ENCODE measurements around the gene FMR1. TPM values are rescaled to one million over a fixed set of nuclear protein-coding genes. Genes with fewer than 3 reads are reported as not detected.

Gene FMR1
- total RNA-seq, 1 donor from 2014 or later, result 108 TPM

DNA sequence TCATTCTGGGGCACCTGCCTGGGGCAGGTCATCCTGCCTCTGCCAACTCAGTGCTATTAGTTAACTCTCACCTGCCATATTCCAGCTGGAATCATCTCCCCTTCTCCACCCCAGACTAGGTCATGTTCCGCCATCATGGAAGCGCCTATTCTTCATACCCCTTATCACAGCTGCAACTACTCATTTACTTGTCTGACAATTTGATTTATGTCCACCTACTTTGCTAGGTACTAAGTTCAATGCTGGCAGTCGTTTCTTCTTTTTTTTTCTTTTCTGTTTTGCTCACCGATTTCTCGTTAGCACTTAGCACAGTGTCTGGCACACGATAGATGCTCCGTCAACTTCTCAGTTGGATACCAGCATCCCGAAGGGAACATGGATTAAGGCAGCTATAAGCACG is 1.1 kb upstream of the FMR1 start:
- peaks cover 30% of the 10 kb centered on the region for H3K4me1 Mint-ChIP-seq
- peak overlapping the region; percentile 71 for H3K4me3 Mint-ChIP-seq
- TF ChIP-seq, protein P1, sequence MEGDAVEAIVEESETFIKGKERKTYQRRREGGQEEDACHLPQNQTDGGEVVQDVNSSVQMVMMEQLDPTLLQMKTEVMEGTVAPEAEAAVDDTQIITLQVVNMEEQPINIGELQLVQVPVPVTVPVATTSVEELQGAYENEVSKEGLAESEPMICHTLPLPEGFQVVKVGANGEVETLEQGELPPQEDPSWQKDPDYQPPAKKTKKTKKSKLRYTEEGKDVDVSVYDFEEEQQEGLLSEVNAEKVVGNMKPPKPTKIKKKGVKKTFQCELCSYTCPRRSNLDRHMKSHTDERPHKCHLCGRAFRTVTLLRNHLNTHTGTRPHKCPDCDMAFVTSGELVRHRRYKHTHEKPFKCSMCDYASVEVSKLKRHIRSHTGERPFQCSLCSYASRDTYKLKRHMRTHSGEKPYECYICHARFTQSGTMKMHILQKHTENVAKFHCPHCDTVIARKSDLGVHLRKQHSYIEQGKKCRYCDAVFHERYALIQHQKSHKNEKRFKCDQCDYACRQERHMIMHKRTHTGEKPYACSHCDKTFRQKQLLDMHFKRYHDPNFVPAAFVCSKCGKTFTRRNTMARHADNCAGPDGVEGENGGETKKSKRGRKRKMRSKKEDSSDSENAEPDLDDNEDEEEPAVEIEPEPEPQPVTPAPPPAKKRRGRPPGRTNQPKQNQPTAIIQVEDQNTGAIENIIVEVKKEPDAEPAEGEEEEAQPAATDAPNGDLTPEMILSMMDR (IDR thresholded peaks at IDR 0.05; ENCODE audit: unreplicated experiment), result no peak
- peak overlapping the region; percentile 95 for H3K27ac Mint-ChIP-seq
- peaks cover 24% of the 10 kb centered on the region for H3K9me3 Mint-ChIP-seq
- no peaks in the 10 kb centered on the region for H3K27me3 Mint-ChIP-seq (ENCODE audit: low read depth)
- peaks cover 2% of the 10 kb centered on the region for H3K36me3 Mint-ChIP-seq
- no peak for DNase-seq (ENCODE audit: low spot score in 2 of 2, unreplicated experiment in 2 of 2)

DNA sequence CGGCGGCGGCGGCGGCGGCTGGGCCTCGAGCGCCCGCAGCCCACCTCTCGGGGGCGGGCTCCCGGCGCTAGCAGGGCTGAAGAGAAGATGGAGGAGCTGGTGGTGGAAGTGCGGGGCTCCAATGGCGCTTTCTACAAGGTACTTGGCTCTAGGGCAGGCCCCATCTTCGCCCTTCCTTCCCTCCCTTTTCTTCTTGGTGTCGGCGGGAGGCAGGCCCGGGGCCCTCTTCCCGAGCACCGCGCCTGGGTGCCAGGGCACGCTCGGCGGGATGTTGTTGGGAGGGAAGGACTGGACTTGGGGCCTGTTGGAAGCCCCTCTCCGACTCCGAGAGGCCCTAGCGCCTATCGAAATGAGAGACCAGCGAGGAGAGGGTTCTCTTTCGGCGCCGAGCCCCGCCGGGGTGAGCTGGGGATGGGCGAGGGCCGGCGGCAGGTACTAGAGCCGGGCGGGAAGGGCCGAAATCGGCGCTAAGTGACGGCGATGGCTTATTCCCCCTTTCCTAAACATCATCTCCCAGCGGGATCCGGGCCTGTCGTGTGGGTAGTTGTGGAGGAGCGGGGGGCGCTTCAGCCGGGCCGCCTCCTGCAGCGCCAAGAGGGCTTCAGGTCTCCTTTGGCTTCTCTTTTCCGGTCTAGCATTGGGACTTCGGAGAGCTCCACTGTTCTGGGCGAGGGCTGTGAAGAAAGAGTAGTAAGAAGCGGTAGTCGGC is 528 bp downstream of the FMR1 start:
- H3K27me3 Mint-ChIP-seq (ENCODE audit: low read depth), result no peaks in the 10 kb centered on the region
- DNase-seq (ENCODE audit: low spot score in 2 of 2, unreplicated experiment in 2 of 2), result peak in 1 of 2 experiments; percentile 48
- TF ChIP-seq, protein P1 (IDR thresholded peaks at IDR 0.05; ENCODE audit: unreplicated experiment), result no peak
- H3K27ac Mint-ChIP-seq, result peak overlapping the region; percentile 97
- H3K4me1 Mint-ChIP-seq, result peaks cover 41% of the 10 kb centered on the region
- peak overlapping the region; percentile 94 for H3K4me3 Mint-ChIP-seq
- H3K36me3 Mint-ChIP-seq, result no peaks in the 10 kb centered on the region
- H3K9me3 Mint-ChIP-seq, result peaks cover 16% of the 10 kb centered on the region

DNA sequence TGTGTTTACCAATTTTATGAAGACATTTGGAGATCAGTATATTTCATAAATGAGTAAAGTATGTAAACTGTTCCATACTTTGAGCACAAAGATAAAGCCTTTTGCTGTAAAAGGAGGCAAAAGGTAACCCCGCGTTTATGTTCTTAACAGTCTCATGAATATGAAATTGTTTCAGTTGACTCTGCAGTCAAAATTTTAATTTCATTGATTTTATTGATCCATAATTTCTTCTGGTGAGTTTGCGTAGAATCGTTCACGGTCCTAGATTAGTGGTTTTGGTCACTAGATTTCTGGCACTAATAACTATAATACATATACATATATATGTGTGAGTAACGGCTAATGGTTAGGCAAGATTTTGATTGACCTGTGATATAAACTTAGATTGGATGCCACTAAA is 1.9 kb downstream of the FMR1 start:
- H3K36me3 Mint-ChIP-seq, result no peaks in the 10 kb centered on the region
- no peak for DNase-seq (ENCODE audit: low spot score in 2 of 2, unreplicated experiment in 2 of 2)
- H3K4me3 Mint-ChIP-seq, result peak overlapping the region; percentile 94
- peaks cover 15% of the 10 kb centered on the region for H3K9me3 Mint-ChIP-seq
- peaks cover 41% of the 10 kb centered on the region for H3K4me1 Mint-ChIP-seq
- H3K27me3 Mint-ChIP-seq (ENCODE audit: low read depth), result no peaks in the 10 kb centered on the region
- peak overlapping the region; percentile 97 for H3K27ac Mint-ChIP-seq
- TF ChIP-seq, protein P1 (IDR thresholded peaks at IDR 0.05; ENCODE audit: unreplicated experiment), result no peak

DNA sequence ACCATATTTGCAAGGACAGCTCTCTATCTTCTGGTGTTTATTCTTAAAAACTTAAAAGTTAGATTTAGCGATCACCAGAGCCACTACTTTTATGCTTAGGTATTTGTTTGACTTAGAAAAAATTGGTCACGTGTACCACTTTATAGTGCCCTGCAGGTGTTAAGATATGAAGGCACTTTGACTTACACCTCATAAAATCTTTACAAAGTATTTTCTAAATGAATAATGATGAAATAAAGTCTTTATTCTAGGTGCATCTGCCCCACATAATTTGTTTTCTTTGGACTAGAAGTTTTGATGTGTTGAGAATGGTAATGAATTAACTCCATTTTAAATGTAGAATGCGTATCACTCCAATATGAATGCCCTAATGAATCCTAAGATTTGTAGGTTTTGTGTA is 2.9 kb downstream of the FMR1 start:
- Mint-ChIP-seq H3K27ac (no peak overlapping the region), H3K27me3 (ENCODE audit: low read depth) (no peaks in the 10 kb centered on the region), H3K36me3 (no peaks in the 10 kb centered on the region), H3K4me1 (peaks cover 42% of the 10 kb centered on the region), H3K9me3 (peaks cover 15% of the 10 kb centered on the region), H3K4me3 (peak overlapping the region; percentile 94)
- TF ChIP-seq, protein P1 (IDR thresholded peaks at IDR 0.05; ENCODE audit: unreplicated experiment), result no peak
- no peak for DNase-seq (ENCODE audit: low spot score in 2 of 2, unreplicated experiment in 2 of 2)

DNA sequence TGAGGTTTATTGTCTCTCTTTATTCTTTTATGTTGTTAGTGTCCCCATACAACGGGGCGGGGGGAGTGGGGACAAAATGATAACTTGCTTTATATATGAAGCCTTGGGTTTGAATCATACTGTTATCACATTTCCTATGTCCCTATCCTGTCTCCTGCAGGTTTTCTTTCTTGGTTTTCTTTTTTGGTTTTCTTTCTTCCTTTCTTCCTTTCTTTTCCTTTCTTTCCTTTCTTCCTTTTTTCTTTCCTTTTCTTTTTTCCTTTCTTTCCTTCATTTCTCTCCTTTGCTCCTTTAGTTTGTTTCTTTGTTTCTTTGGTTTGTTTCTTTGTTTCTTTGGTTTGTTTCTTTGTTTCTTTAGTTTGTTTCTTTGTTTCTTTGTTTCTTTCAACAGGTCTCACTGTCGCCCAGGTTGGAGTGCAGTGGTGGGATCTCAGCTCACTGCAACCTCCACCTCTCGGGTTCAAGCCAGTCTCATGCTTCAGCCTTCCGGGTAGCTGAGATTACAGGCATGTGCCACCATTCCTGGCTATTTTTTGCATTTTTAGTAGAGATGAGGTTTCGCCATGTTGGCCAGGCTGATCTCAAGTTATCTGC is 4.8 kb downstream of the FMR1 start:
- peak overlapping the region; percentile 85 for H3K27ac Mint-ChIP-seq
- peaks cover 51% of the 10 kb centered on the region for H3K4me1 Mint-ChIP-seq
- peak overlapping the region; percentile 20 for H3K4me3 Mint-ChIP-seq
- no peak for DNase-seq (ENCODE audit: low spot score in 2 of 2, unreplicated experiment in 2 of 2)
- H3K36me3 Mint-ChIP-seq, result no peaks in the 10 kb centered on the region
- TF ChIP-seq, protein P1 (IDR thresholded peaks at IDR 0.05; ENCODE audit: unreplicated experiment), result no peak
- H3K27me3 Mint-ChIP-seq (ENCODE audit: low read depth), result no peaks in the 10 kb centered on the region
- peaks cover 13% of the 10 kb centered on the region for H3K9me3 Mint-ChIP-seq
